Measurements from ENCODE around the gene PLCG2. TPM values are rescaled to one million over a fixed set of nuclear protein-coding genes. Genes with fewer than 3 reads are reported as not detected.

The PLCG2 gene
- total RNA-seq, 1 donor from 2014 or later, result 33.0 TPM

- no peak for DNase-seq (ENCODE audit: low spot score)
These were observed 126.2 kb downstream of the PLCG2 start for GRCh38 chr16:81905277-81905676.

- no peak for DNase-seq (ENCODE audit: low spot score)
These were observed 128.6 kb downstream of the PLCG2 start for GRCh38 chr16:81907681-81908080.

DNA sequence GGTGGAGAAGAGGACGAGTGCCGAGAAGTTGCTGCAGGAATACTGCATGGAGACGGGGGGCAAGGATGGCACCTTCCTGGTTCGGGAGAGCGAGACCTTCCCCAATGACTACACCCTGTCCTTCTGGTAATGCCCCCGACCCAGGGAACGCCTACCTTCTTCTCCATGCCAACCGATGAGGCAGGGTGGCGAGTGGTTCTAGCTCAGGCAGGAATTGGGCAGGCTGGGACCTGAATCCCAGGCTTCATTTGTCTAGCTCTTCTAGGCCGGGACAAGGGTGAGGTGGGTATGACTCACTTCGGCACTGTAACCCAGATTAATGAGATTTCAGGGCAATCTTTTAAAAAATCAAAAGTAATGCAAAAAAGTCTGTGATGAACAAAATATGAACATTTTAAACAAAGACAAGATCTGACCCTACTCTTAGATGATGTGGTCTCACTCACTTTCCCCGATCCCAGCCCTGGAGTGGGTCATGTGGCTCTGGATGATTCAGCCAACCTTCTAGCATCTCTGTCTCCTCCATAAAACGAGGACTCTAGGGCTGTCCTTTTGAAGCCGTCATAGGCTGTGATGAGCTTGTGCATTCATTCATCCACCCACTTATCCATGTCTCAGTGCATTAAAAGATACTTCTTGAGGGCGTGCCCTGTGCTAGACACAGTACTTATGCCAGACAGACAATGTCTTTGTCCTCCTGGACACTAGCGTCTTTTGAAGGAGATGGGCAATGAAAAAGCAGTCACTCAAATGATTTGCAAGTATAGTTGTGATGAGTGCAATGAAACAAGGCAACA, 129.6 kb downstream of the PLCG2 start:
- no peak for DNase-seq (ENCODE audit: low spot score)

- DNase-seq (ENCODE audit: low spot score), result no peak
These were observed 131.3 kb downstream of the PLCG2 start for GRCh38 chr16:81910366-81910885.

DNA sequence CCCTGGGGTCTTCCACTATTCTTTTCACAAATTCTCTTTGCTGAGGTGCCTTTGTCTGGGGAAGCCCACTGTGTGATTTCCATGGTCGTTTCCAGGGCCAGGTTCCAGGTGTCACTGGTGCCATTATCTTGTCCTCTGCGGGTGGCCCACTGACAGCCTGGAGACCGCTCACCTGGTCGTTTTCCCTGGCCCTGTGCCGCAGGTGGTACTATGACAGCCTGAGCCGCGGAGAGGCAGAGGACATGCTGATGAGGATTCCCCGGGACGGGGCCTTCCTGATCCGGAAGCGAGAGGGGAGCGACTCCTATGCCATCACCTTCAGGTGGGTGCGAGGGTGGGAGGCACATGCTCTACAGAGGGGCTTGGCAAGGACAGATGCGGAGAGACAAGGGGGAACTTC, 133.3 kb downstream of the PLCG2 start:
- no peak for DNase-seq (ENCODE audit: low spot score)

GRCh38 chr16:81913222-81913621, 134.1 kb downstream of the PLCG2 start:
- no peak for DNase-seq (ENCODE audit: low spot score)

GRCh38 chr16:81917375-81917774, 138.3 kb downstream of the PLCG2 start:
- DNase-seq (ENCODE audit: low spot score), result no peak

- DNase-seq (ENCODE audit: low spot score), result no peak
These were observed 139.8 kb downstream of the PLCG2 start for GRCh38 chr16:81918927-81919326.

DNA sequence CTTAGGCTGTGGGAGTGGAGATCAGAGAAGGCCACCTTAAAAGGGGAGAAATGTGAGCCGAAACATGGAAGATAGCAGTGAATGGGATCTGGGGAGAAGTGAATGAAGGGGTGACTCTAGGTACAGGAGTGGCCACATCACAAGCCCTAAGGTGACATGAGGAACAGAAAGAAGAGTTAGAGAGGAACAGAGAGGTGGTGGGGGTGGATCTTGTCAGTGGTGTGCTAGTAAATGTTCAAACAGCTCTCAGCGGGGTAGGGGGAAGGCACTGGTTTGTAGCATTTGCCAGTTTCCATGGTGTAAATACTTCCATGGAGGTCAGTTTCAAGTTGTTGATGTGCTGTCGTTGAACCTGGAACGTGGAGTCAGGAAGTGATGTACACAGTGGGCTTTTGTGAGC, 141.4 kb downstream of the PLCG2 start:
- DNase-seq (ENCODE audit: low spot score), result no peak

GRCh38 chr16:81921085-81921814, 142.2 kb downstream of the PLCG2 start:
- DNase-seq (ENCODE audit: low spot score), result no peak

DNA sequence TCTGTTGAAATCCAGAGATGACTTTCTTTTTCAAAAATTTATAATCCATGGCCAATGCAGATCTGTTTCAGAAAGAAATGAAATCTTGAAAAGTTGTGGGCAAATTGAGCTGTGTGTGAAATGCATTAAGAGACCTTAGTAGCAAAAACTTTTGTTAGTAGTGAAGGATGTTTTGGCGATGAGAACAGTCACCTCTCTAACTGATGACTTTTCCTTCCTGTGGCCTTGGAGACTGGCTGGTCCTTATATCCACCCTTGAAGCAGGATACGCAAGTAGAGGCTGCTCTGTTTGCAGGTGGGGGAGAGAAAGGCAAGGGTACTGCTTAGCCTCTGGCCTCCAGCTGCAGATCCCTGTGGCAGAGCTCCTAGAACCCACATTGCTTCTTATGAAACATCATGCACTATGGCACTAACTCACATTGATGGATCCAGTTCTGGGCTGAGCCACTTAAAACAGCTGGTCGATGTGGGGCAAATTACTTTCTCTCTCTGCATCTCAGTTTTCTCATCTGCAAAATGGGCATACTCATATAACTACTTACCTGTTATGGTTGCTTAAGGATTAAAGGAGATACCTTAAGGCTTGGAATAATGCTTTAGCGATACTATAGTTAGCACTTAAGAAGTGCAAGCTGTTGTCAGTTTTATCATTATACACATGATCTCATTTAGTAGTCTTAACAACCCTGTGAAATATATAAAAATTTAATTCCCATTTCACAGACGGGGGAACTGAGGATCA, 142.9 kb downstream of the PLCG2 start:
- no peak for DNase-seq (ENCODE audit: low spot score)

- DNase-seq (ENCODE audit: low spot score), result no peak
These were observed 144.2 kb downstream of the PLCG2 start for GRCh38 chr16:81923296-81923695.

DNA sequence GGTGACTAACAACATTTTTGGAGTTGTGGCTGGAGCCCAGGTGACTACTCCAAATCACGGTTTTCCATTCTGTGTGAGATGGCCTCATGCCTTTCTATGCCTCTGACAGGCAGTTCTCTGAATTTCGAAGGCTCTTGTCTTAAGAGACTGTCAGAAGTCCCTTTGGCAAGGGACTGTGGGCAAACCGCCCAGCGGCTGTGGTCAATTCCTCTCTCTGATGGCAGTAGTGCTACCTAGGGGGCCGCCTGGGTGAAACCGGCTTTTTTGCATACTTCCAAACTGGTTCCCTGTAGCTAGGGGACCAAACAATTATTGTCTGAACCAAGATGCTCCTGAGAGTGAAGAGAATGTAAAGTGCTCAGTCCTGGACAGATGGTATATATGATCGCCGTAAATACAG, 145.9 kb downstream of the PLCG2 start:
- DNase-seq (ENCODE audit: low spot score), result no peak

- no peak for DNase-seq (ENCODE audit: low spot score)
These were observed 146.9 kb downstream of the PLCG2 start for GRCh38 chr16:81926036-81926435.

DNA sequence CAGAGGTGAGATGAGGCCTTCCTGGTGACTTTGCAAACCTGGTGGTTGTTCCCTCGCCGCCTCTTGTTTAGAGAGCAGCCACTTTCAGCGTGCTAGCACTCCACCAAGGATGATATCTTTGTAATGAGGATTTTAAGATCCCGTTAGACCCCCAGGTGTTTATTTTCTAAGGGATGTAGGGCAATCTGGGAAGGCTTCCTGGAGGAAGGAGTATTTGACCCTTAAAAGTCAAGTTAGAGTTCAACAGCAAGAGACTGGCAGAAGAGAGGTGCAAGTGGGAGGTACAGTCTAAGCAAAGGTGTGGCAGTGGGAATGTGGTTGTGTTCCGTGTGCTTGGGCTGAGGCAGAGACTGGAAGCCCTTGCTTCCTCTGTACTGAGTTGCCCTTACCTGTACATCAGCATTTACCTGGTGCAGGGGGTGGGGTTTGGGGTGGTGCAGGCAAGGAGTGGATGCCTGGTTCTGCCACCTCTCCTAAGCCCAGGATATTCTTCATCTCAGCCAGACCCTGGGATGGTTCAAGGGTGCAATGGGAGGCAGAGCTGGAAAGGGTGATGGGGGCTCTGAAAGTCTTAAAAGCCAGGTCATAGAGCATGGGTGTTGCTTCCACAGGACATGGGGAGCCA, 148.6 kb downstream of the PLCG2 start:
- no peak for DNase-seq (ENCODE audit: low spot score)

GRCh38 chr16:81928271-81928918, 149.3 kb downstream of the PLCG2 start:
- DNase-seq (ENCODE audit: low spot score), result no peak

GRCh38 chr16:81928975-81929374, 149.9 kb downstream of the PLCG2 start:
- no peak for DNase-seq (ENCODE audit: low spot score)

DNA sequence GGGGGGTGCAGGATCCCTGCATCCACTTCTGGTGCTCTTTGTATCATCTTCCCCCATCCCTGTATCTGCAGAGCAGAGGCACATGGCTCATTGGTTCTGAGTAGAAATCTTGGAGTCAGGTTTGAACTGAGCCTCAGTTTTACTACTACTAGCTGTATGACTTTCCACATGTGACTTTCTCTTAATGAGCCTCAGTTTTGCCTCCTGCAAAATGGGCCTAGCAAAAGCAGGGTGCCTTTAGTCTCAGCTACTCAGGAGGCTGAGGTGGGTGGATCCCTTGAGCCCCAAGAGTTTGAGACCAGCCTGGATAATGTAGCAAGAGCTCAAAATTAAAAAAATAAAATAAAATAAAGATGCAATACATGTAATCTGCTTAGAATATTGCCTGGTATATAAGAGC, 150.8 kb downstream of the PLCG2 start:
- DNase-seq (ENCODE audit: low spot score), result no peak

GRCh38 chr16:81931927-81932326, 152.8 kb downstream of the PLCG2 start:
- no peak for DNase-seq (ENCODE audit: low spot score)

DNA sequence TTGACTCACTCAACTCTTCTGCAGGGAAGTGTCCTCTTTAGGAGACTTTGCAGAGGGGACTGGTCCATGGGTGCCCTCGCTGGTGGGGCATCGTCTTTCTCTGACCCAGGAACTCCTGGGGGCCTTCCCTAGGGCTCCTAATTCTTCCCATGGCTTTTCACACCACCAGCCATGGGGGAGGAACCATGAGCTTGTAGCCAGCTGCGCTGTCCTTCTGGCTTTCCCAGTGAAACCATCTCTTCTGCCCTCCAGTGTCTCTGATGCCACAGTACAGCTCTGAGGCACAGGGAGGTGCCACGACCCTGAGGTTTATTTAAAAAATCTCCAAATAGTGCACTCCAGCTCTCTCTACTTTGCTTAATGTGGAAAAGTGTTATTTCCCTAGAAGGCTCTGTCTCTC, 153.6 kb downstream of the PLCG2 start:
- no peak for DNase-seq (ENCODE audit: low spot score)

DNA sequence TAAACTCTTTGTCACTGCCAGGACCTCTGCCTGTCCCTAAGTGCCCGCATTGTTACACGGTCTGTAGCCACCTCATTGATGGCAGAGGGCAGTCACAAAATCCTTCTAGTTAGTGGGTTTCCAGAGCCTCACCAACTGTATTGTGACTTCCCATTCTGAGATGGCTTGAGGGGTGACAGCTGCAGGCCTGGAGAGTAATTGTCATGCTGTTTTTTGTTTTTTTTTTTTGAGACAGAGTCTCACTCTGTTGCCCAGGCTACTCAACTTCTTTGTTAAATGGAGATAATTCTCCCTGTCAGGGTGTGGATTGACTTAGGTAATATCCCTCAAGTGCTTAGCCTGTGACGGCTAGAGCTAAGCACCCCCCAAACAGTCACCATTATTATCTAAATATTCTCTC, 154.3 kb downstream of the PLCG2 start:
- no peak for DNase-seq (ENCODE audit: low spot score)
